ENCODE results near the gene TMEM191C.
"Not testable (repeated sequence)": the region's sequence is repeated elsewhere in the genome, so short reads cannot be mapped to it uniquely, and the experiment has no call there.

- TF ChIP-seq CTCF, POLR2A (IDR thresholded peaks at IDR 0.05): not testable (repeated sequence)
Measured at GRCh38 chr22:21490556-21490955, 23.4 kb downstream of the TMEM191C start.

Data from upper lobe of left lung (tissue), 4 donors.